Anterior cingulate cortex (tissue), 58 donors: Measurements from ENCODE around the gene ARHGAP26.
"Not testable (repeated sequence)": the region's sequence is repeated elsewhere in the genome, so short reads cannot be mapped to it uniquely, and the experiment has no call there.

Experiments used
- DNase-seq, 58 donors: peaks; one replicate each; lab custom pipeline; 2025; lab: John Stamatoyannopoulos, UW

Gene ARHGAP26

GRCh38 chr5:142941245-142941644, 171.1 kb downstream of the ARHGAP26 start:
- no peak for DNase-seq

GRCh38 chr5:142942901-142943300, 172.7 kb downstream of the ARHGAP26 start:
- no peak for DNase-seq

GRCh38 chr5:142944140-142944539, 174.0 kb downstream of the ARHGAP26 start:
- DNase-seq, result no peak

- no peak for DNase-seq
Measured at GRCh38 chr5:142945321-142945720, 175.1 kb downstream of the ARHGAP26 start.

GRCh38 chr5:142945845-142946244, 175.7 kb downstream of the ARHGAP26 start:
- DNase-seq, result no peak

- DNase-seq, result peak in 4 of 58 donors; percentile 1 to 18 (median 10)
Measured at GRCh38 chr5:142946547-142947426, 176.6 kb downstream of the ARHGAP26 start.

GRCh38 chr5:142947427-142947709, 177.2 kb downstream of the ARHGAP26 start:
- DNase-seq, result no peak

- DNase-seq, result no peak
Measured at GRCh38 chr5:142952229-142952628, 182.1 kb downstream of the ARHGAP26 start.

GRCh38 chr5:142952871-142953270, 182.7 kb downstream of the ARHGAP26 start:
- not testable (repeated sequence) for DNase-seq

GRCh38 chr5:142954455-142954854, 184.3 kb downstream of the ARHGAP26 start:
- DNase-seq, result no peak

- DNase-seq, result peak in 6 of 58 donors; percentile 9 to 43 (median 18)
Measured at GRCh38 chr5:142955628-142956027, 185.5 kb downstream of the ARHGAP26 start.

GRCh38 chr5:142957528-142957927, 187.4 kb downstream of the ARHGAP26 start:
- no peak for DNase-seq

GRCh38 chr5:142958944-142959682, 188.9 kb downstream of the ARHGAP26 start:
- no peak for DNase-seq

- no peak for DNase-seq
Measured at GRCh38 chr5:142959683-142960657, 189.8 kb downstream of the ARHGAP26 start.

- no peak for DNase-seq
Measured at GRCh38 chr5:142961440-142962173, 191.4 kb downstream of the ARHGAP26 start.

- DNase-seq, result no peak
Measured at GRCh38 chr5:142962174-142962533, 192.0 kb downstream of the ARHGAP26 start.

GRCh38 chr5:142965258-142966120, 195.3 kb downstream of the ARHGAP26 start:
- peak in 4 of 58 donors; percentile 7 to 18 (median 12) for DNase-seq

- DNase-seq, result no peak
Measured at GRCh38 chr5:142966121-142966420, 195.9 kb downstream of the ARHGAP26 start.

- no peak for DNase-seq
Measured at GRCh38 chr5:142969186-142969585, 199.0 kb downstream of the ARHGAP26 start.
